Smooth muscle cell (in vitro differentiated cells): ENCODE measurements around the gene CIDEC. TPM values are rescaled to one million over a fixed set of nuclear protein-coding genes. Genes with fewer than 3 reads are reported as not detected.

Experiments
- DNase-seq: peaks from one replicate; lab custom pipeline; 2025; ENCODE audit not compliant: unreplicated experiment; lab: John Stamatoyannopoulos, UW
- H2AFZ ChIP-seq: fragments of 200-600 bp; sonication (generic); 2 replicates; pipeline ENCODE4 v1.6.0; 2016; ENCODE audit warnings: antibody characterized with exemption, low read depth, mild to moderate bottlenecking
- H3F3A ChIP-seq: fragments of 200-600 bp; sonication (generic); 2 replicates; pipeline ENCODE4 v1.6.0; 2017; ENCODE audit warnings: antibody characterized with exemption, low read depth
- H3K27ac ChIP-seq: fragments of 200-600 bp; sonication (generic); 2 replicates; pipeline ENCODE4 v1.5.1; 2016; ENCODE audit warnings: low read depth, mild to moderate bottlenecking
- H3K27me3 ChIP-seq: fragments of 200-600 bp; sonication (generic); 2 replicates; pipeline ENCODE4 v1.6.1; 2016; ENCODE audit warnings: low read depth, mild to moderate bottlenecking
- H3K36me3 ChIP-seq: fragments of 200-600 bp; sonication (generic); 2 replicates; pipeline ENCODE4 v1.5.1; 2016; ENCODE audit warnings: low read depth
- H3K4me1 ChIP-seq: fragments of 200-600 bp; sonication (generic); 2 replicates; pipeline ENCODE4 v1.5.1; 2016; ENCODE audit warnings: low read depth
- H3K4me2 ChIP-seq: fragments of 200-600 bp; sonication (generic); 2 replicates; pipeline ENCODE4 v1.6.0; 2016; ENCODE audit warnings: mild to moderate bottlenecking
- H3K4me3 ChIP-seq: fragments of 200-600 bp; sonication (generic); 2 replicates; pipeline ENCODE4 v1.5.1; 2016; ENCODE audit warnings: mild to moderate bottlenecking
- H3K79me2 ChIP-seq: fragments of 200-600 bp; sonication (generic); 2 replicates; pipeline ENCODE4 v1.6.0; 2016; ENCODE audit warnings: low read depth, mild to moderate bottlenecking
- H3K9ac ChIP-seq: fragments of 200-600 bp; sonication (generic); 2 replicates; pipeline ENCODE4 v1.6.0; 2016; ENCODE audit warnings: low read depth
- H3K9me3 ChIP-seq: fragments of 200-600 bp; sonication (generic); replicated peaks from 2 replicates; pipeline ENCODE4 v1.5.1; 2016; ENCODE audit warnings: low read depth
- H4K20me1 ChIP-seq: fragments of 200-600 bp; sonication (generic); 2 replicates; pipeline ENCODE4 v1.6.0; 2016; ENCODE audit warnings: low read depth
- CTCF ChIP-seq: fragments of 200-600 bp; sonication (generic); IDR thresholded peaks from 2 replicates; pipeline ENCODE4 v1.5.1; 2017; ENCODE audit warnings: borderline replicate concordance, mild to moderate bottlenecking, antibody characterized with exemption; ENCODE audit not compliant: insufficient read depth, poor library complexity, severe bottlenecking
- WGBS: methylation state at CpG from one replicate; pipeline ENCODE4 v1.1.7; 2016; ENCODE audit warnings: low lambda C conversion rate; 5-methylcytosine and 5-hydroxymethylcytosine counted together
- polyA plus RNA-seq: library from polyadenylated mRNA; unstranded; fragments of >200 nt; fragmentation: Nextera tagmentation; extraction: Ambion mirVana; gene quantifications from 2 replicates; pipeline ENCODE4 v1.2.1, GENCODE V29; 2016
- total RNA-seq: library from RNA; depleted of rRNA; stranded (reverse); fragments of >200 nt; gene quantifications from 2 replicates; pipeline ENCODE4 v1.2.3, GENCODE V29; 2014

The CIDEC gene
- total and polyA plus RNA-seq, 2 experiments from 2014 or later = not detected

DNA sequence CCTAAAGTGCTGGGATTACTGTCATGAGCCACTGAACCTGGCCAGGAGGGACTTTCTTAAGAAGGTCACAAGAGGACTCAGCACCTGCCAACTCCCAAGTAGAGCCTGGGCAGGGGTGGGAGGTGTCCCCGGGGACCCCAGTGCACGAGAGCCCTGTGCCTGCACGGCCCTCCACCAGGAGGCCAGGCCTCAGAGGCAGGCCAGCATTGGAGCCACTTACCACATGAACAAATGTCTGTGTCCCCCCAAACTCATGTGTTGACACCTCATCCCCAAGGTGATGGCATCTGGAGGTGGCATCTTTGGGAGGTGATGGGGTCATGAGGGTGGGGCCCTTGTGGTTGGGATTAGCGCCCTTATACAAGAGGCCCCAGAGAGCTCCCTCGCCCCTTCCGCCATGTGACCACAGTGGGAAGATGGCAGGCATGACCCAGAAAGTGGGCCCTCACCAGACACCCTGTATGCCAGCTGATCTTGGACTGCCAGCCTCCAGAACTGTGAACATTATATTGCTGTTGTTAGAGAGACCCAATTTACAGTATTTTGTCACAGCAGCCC lies 33.0 kb downstream of the CIDEC start:
- Histone ChIP-seq H3K27ac (no peak overlapping the region), H3K4me3 (no peak overlapping the region), H3K36me3 (no peaks in the 10 kb centered on the region), H2AFZ (no peak overlapping the region), H3F3A (no peaks in the 10 kb centered on the region), H4K20me1 (no peaks in the 10 kb centered on the region), H3K9ac (no peak overlapping the region), H3K4me1 (no peaks in the 10 kb centered on the region), H3K27me3 (no peaks in the 10 kb centered on the region), H3K4me2 (no peak overlapping the region), H3K9me3 (no peaks in the 10 kb centered on the region), H3K79me2 (peaks cover 2% of the 10 kb centered on the region)
- TF ChIP-seq CTCF = no peak
- DNase-seq = no peak
- 93% methylated on average over 6 of the region's 6 CpGs for WGBS

GRCh38 chr3:9846231-9846630 lies 33.8 kb downstream of the CIDEC start:
- no peaks in the 10 kb centered on the region for H3K4me1 ChIP-seq
- no peaks in the 10 kb centered on the region for H3K9me3 ChIP-seq
- H2AFZ ChIP-seq = no peak overlapping the region
- DNase-seq = no peak
- H3K9ac ChIP-seq = no peak overlapping the region
- H3K4me2 ChIP-seq = no peak overlapping the region
- no peaks in the 10 kb centered on the region for H4K20me1 ChIP-seq
- TF ChIP-seq CTCF = no peak
- no peaks in the 10 kb centered on the region for H3K36me3 ChIP-seq
- H3F3A ChIP-seq = no peaks in the 10 kb centered on the region
- H3K27me3 ChIP-seq = no peaks in the 10 kb centered on the region
- no peak overlapping the region for H3K4me3 ChIP-seq
- peaks cover 2% of the 10 kb centered on the region for H3K79me2 ChIP-seq
- WGBS = 84% methylated on average over 6 of the region's 6 CpGs
- no peak overlapping the region for H3K27ac ChIP-seq

DNA sequence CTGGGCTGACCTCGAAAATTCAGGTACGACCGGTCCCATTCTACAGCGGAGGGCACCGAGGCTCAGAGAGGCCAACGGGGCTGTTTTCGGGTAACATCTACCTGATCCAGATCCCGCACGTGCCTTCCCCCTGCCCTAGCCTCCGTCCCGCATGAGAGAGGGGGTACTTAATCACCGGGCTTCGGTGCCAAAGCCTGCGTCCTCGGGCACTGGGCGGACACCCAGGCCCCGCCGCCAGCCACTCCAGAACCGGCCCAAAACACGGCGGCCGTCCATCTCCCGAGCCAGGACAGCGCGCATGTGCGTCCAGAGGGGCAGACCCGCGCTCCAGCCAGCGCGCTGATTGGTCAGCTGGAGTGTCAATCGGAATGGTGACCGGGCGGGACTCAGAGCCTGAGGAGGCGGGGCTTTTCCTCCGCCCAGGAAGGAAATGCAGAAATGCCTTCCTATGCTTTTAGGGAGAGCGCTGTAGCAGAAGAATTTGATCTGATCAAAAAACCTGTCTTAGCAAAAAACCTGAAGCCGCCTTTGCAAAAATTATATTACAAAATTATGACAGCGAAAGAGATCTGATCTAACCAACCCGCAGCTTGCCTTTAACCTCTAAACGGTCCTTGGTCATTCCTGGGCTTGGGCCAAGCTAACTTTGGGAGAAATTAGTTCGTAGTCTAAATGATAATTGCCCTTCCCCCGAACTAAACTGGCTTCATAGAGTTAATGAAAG lies 36.2 kb downstream of the CIDEC start, which contains the start of gene RPUSD3:
RPUSD3 (minus strand) TSS at position 294 of the 724 bp plus-strand sequence; CDS start at position 276, 18 bp downstream.
- no peaks in the 10 kb centered on the region for H3K4me1 ChIP-seq
- 3% methylated on average over 42 of the region's 42 CpGs for WGBS

More for the DNA sequence above, 36.2 kb downstream of the CIDEC start, which contains the start of gene RPUSD3:
- H3F3A ChIP-seq = no peaks in the 10 kb centered on the region
- H3K9me3 ChIP-seq = no peaks in the 10 kb centered on the region
- H3K9ac ChIP-seq = peak within 1 kb of the TSS; percentile 38
- H3K4me3 ChIP-seq = peak within 1 kb of the TSS; percentile 65
- no peak for TF ChIP-seq CTCF
- peak within 1 kb of the TSS; percentile 95 for H3K4me2 ChIP-seq
- peak within 1 kb of the TSS; percentile 74 for H2AFZ ChIP-seq
- no peak within 1 kb of the TSS for H3K27ac ChIP-seq
- H3K36me3 ChIP-seq = no peaks in the 10 kb centered on the region
- H4K20me1 ChIP-seq = no peaks in the 10 kb centered on the region
- H3K27me3 ChIP-seq = no peaks in the 10 kb centered on the region
- DNase-seq = peak; percentile 80
- H3K79me2 ChIP-seq = peaks cover 2% of the 10 kb centered on the region
